Right renal pelvis (tissue), 4 donors: ENCODE data around the gene SNPH. TPM values are rescaled to one million over a fixed set of nuclear protein-coding genes. Genes with fewer than 3 reads are reported as not detected.

Source experiments
- DNase-seq, 4 donors: peaks; one replicate each; pipeline ENCODE4 v3.0.0-alpha.2; 2013; ENCODE audit warnings: low read depth in 4 of 4, low spot score in 3 of 4, missing footprints in 1 of 4
- polyA plus RNA-seq, 4 donors: library from polyadenylated mRNA; unstranded; fragments of 120-200 nt; gene quantifications; one replicate each; pipeline ENCODE4 v1.2.1, GENCODE V29; 2013; ENCODE audit not compliant: insufficient read length in 4 of 4

SNPH gene
- polyA plus RNA-seq, 4 donors = 2.7 to 3.2 (median 2.9) TPM

GRCh38 chr20:1302685-1303541, 36.8 kb downstream of the SNPH start:
- DNase-seq = no peak

GRCh38 chr20:1304710-1305515, 38.8 kb downstream of the SNPH start:
- no peak for DNase-seq

GRCh38 chr20:1305712-1306111, 39.6 kb downstream of the SNPH start:
- no peak for DNase-seq

GRCh38 chr20:1306316-1307135, 40.4 kb downstream of the SNPH start:
- DNase-seq = no peak

GRCh38 chr20:1307171-1307570, 41.1 kb downstream of the SNPH start:
- no peak for DNase-seq

- no peak for DNase-seq
Measured at GRCh38 chr20:1307571-1307971, 41.5 kb downstream of the SNPH start.

GRCh38 chr20:1308067-1308701, 42.1 kb downstream of the SNPH start:
- no peak for DNase-seq

GRCh38 chr20:1308702-1309095, 42.6 kb downstream of the SNPH start:
- no peak for DNase-seq

- no peak for DNase-seq
Measured at GRCh38 chr20:1309439-1309847, 43.3 kb downstream of the SNPH start.

GRCh38 chr20:1310071-1310470, 44.0 kb downstream of the SNPH start:
- no peak for DNase-seq

- no peak for DNase-seq
Measured at GRCh38 chr20:1310506-1311190, 44.6 kb downstream of the SNPH start.

- no peak for DNase-seq
Measured at GRCh38 chr20:1312308-1312707, 46.2 kb downstream of the SNPH start.

GRCh38 chr20:1312904-1313235, 46.8 kb downstream of the SNPH start:
- no peak for DNase-seq

GRCh38 chr20:1313236-1313964, 47.3 kb downstream of the SNPH start:
- peak; percentile 61 to 71 (median 66) for DNase-seq

GRCh38 chr20:1315804-1316203, 49.7 kb downstream of the SNPH start:
- DNase-seq = no peak

GRCh38 chr20:1317545-1318255, 51.6 kb downstream of the SNPH start:
- no peak for DNase-seq

- no peak for DNase-seq
Measured at GRCh38 chr20:1319051-1319450, 53.0 kb downstream of the SNPH start.

- DNase-seq = no peak
Measured at GRCh38 chr20:1319462-1319861, 53.4 kb downstream of the SNPH start.

GRCh38 chr20:1320016-1320415, 53.9 kb downstream of the SNPH start:
- no peak for DNase-seq
